ENCODE results near the gene SPSB3. TPM values are rescaled to one million over a fixed set of nuclear protein-coding genes. Genes with fewer than 3 reads are reported as not detected.

Gene SPSB3
- total and polyA plus RNA-seq, 4 donors = 27.7 to 60.5 (median 37.8) TPM

GRCh38 chr16:1772908-1773702, 9.3 kb downstream of the SPSB3 start, which contains the start of gene MRPS34:
Gene MRPS34 (minus strand): TSS chr16:1773134. CDS start chr16:1773119, 15 bp downstream.
- TF ChIP-seq TAF1 (conservative IDR thresholded peaks at IDR 0.05) (no peak), RXRA (IDR thresholded peaks at IDR 0.05) (no peak), CTCF (IDR thresholded peaks at IDR 0.05; ENCODE audit: low read depth, low read length, missing input control) (peak; percentile 65), SP1 (IDR thresholded peaks at IDR 0.05) (peak; percentile 11), GABPA (IDR thresholded peaks at IDR 0.05 in 1 of 2, conservative IDR thresholded peaks at IDR 0.05 in 1 of 2) (peak; percentile 89 to 95), RAD21 (IDR thresholded peaks at IDR 0.05) (peak; percentile 29 to 64), YY1 (IDR thresholded peaks at IDR 0.05) (peak; percentile 84)
- peak within 1 kb of the TSS; percentile 21 to 89 for H3K9ac ChIP-seq (ENCODE audit: low read depth in 1 of 2, low read length in 2 of 2)
- peak within 1 kb of the TSS; percentile 83 to 94 for H3K27ac ChIP-seq (ENCODE audit: low read depth in 1 of 2, low read length in 2 of 2)
- peaks cover 0 to 20% (median 9%) of the 10 kb centered on the region in 4 donors for H3K36me3 ChIP-seq (ENCODE audit: control insufficient read depth in 4 of 4, insufficient read depth in 3 of 4, low read depth in 1 of 4, low read length in 3 of 4)
- no peaks in the 10 kb centered on the region for H3K27me3 ChIP-seq (ENCODE audit: control insufficient read depth in 4 of 4, insufficient read depth in 4 of 4, low read length in 3 of 4)
- WGBS = under 1% methylated on average over 108 of the region's 108 CpGs
- no peaks in the 10 kb centered on the region for H3K9me3 ChIP-seq (ENCODE audit: control insufficient read depth in 4 of 4, low read length in 3 of 4)
- peak; percentile 86 for DNase-seq (ENCODE audit: low spot score)
- peaks cover 10 to 50% (median 29%) of the 10 kb centered on the region in 4 donors for H3K4me1 ChIP-seq (ENCODE audit: control insufficient read depth in 4 of 4, insufficient read depth in 4 of 4, low read length in 3 of 4)
- H3K4me3 ChIP-seq (ENCODE audit: low read depth in 1 of 3, low read length in 3 of 3) = peak within 1 kb of the TSS; percentile 73 to 93 (median 78)

- peak within 1 kb of the TSS; percentile 21 to 89 for H3K9ac ChIP-seq (ENCODE audit: low read depth in 1 of 2, low read length in 2 of 2)
- H3K4me1 ChIP-seq (ENCODE audit: control insufficient read depth in 4 of 4, insufficient read depth in 4 of 4, low read length in 3 of 4) = peaks cover 10 to 50% (median 29%) of the 10 kb centered on the region in 4 donors
- no peaks in the 10 kb centered on the region for H3K27me3 ChIP-seq (ENCODE audit: control insufficient read depth in 4 of 4, insufficient read depth in 4 of 4, low read length in 3 of 4)
- under 1% methylated on average over 53 of the region's 53 CpGs for WGBS
- TF ChIP-seq HNF4G (IDR thresholded peaks at IDR 0.05) (no peak), TAF1 (conservative IDR thresholded peaks at IDR 0.05) (no peak), FOXA2 (IDR thresholded peaks at IDR 0.05) (no peak), ATF3 (IDR thresholded peaks at IDR 0.05) (no peak), EGR1 (IDR thresholded peaks at IDR 0.05; ENCODE audit: low read depth in 2 of 2) (no peak), YY1 (IDR thresholded peaks at IDR 0.05) (no peak)
- DNase-seq (ENCODE audit: low spot score) = peak; percentile 52
- H3K27ac ChIP-seq (ENCODE audit: low read depth in 1 of 2, low read length in 2 of 2) = peak within 1 kb of the TSS; percentile 83 to 94
- no peaks in the 10 kb centered on the region for H3K9me3 ChIP-seq (ENCODE audit: control insufficient read depth in 4 of 4, low read length in 3 of 4)
- H3K4me3 ChIP-seq (ENCODE audit: low read depth in 1 of 3, low read length in 3 of 3) = peak within 1 kb of the TSS; percentile 73 to 93 (median 78)
- H3K36me3 ChIP-seq (ENCODE audit: control insufficient read depth in 4 of 4, insufficient read depth in 3 of 4, low read depth in 1 of 4, low read length in 3 of 4) = peaks cover 0 to 20% (median 6%) of the 10 kb centered on the region in 4 donors
Observed at GRCh38 chr16:1772362-1772907, 9.9 kb downstream of the SPSB3 start, which contains the start of gene EME2. Gene EME2 (plus strand): TSS chr16:1772810. CDS start chr16:1773228, 418 bp downstream.

GRCh38 chr16:1771864-1772361, 10.5 kb downstream of the SPSB3 start:
- DNase-seq (ENCODE audit: low spot score) = no peak
- Histone ChIP-seq H3K27me3 (ENCODE audit: control insufficient read depth in 4 of 4, insufficient read depth in 4 of 4, low read length in 3 of 4) (no peaks in the 10 kb centered on the region), H3K27ac (ENCODE audit: low read depth in 1 of 2, low read length in 2 of 2) (peak overlapping the region; percentile 83 to 94), H3K4me3 (ENCODE audit: low read depth in 1 of 3, low read length in 3 of 3) (peak overlapping the region; percentile 73 to 93 (median 78)), H3K4me1 (ENCODE audit: control insufficient read depth in 4 of 4, insufficient read depth in 4 of 4, low read length in 3 of 4) (peaks cover 10 to 50% (median 29%) of the 10 kb centered on the region in 4 donors), H3K9me3 (ENCODE audit: control insufficient read depth in 4 of 4, low read length in 3 of 4) (no peaks in the 10 kb centered on the region), H3K9ac (ENCODE audit: low read depth in 1 of 2, low read length in 2 of 2) (peak overlapping the region; percentile 21 to 62), H3K36me3 (ENCODE audit: control insufficient read depth in 4 of 4, insufficient read depth in 3 of 4, low read depth in 1 of 4, low read length in 3 of 4) (peaks cover 0 to 20% (median 4%) of the 10 kb centered on the region in 4 donors)
- 12% methylated on average over 22 of the region's 22 CpGs for WGBS
- TF ChIP-seq REST (IDR thresholded peaks at IDR 0.05) (no peak), JUND (IDR thresholded peaks at IDR 0.05) (no peak), FOXA2 (IDR thresholded peaks at IDR 0.05) (no peak), ATF3 (IDR thresholded peaks at IDR 0.05) (no peak), SP1 (IDR thresholded peaks at IDR 0.05) (no peak)

Measured in liver (tissue), 9 donors.